ENCODE measurements around the gene THSD4.

- TF ChIP-seq CTCF (IDR thresholded peaks at IDR 0.05) (no peak), EP300 (IDR thresholded peaks at IDR 0.05) (no peak)
Observed at GRCh38 chr15:71109130-71109529, 6.1 kb upstream of the THSD4 start.

Data from sigmoid colon (tissue), 4 donors.